ENCODE data around the gene VAMP8. TPM values are rescaled to one million over a fixed set of nuclear protein-coding genes. Genes with fewer than 3 reads are reported as not detected.
A peak's percentile ranks its signal among the peaks of the same experiment; 100 is the strongest.

Gene VAMP8
- total and polyA plus RNA-seq, 2 donors (not counting 3 experiments of a cell fraction or from before 2014, with no cell fraction given): 39.0 to 68.7 TPM

GRCh38 chr2:85606116-85606455, 28.7 kb downstream of the VAMP8 start:
- peak overlapping the region; percentile 43 for H3K4me2 ChIP-seq (ENCODE audit: insufficient read depth, low read length)
- dilution Hi-C loops (cut with MboI; ENCODE audit: extremely low pct_ligation_motif_present, low sequenced_read_pairs) (no loop called here), intact Hi-C loops (cut with micrococcal nuclease) (no loop called here)
- ChIA-PET CTCF (interaction anchor here (0.6 to 2.8 kb wide), 8 partner anchors 11 to 306 kb away, joined by 3 to 17 read pairs (median 3); partner anchors contain the start of genes MAT2A and RNF181), POLR2A (interaction anchor here (0.9 to 1.2 kb wide), 3 partner anchors 10 to 56 kb away, joined by 3 to 5 read pairs (median 4); partner anchors contain the start of gene RNF181)
- no peak for TF ChIP-seq MYC (IDR thresholded peaks at IDR 0.05; ENCODE audit: low read depth, low read length)
- peak; percentile 8 for TF ChIP-seq POLR2A (IDR thresholded peaks at IDR 0.05; ENCODE audit: low read depth, low read length)
- TF ChIP-seq FOS (IDR thresholded peaks at IDR 0.05; ENCODE audit: borderline replicate concordance, insufficient read depth, low read length): no peak
- no peaks in the 10 kb centered on the region for H3K9me1 ChIP-seq (replicated peaks; ENCODE audit: control insufficient read depth, extremely low read depth, insufficient read depth, low read length)
- H3K36me3 ChIP-seq (ENCODE audit: control insufficient read depth in 2 of 2, extremely low read depth in 1 of 2, insufficient read depth in 2 of 2, low read length in 2 of 2): peaks cover 0 to 7% of the 10 kb centered on the region in 2 experiments
- no peak overlapping the region for H3K4me3 ChIP-seq (replicated peaks in 1 of 3; ENCODE audit: insufficient read depth in 1 of 3, low read depth in 1 of 3, low read length in 3 of 3)
- peaks cover 32% of the 10 kb centered on the region for H3K4me1 ChIP-seq (ENCODE audit: control insufficient read depth, extremely low read depth, insufficient read depth, low read length)
- H2AFZ ChIP-seq (ENCODE audit: low read depth, low read length): no peak overlapping the region
- H3K79me2 ChIP-seq (ENCODE audit: control insufficient read depth, insufficient read depth, low read length): peaks cover 5% of the 10 kb centered on the region
- H3K9me3 ChIP-seq (replicated peaks; ENCODE audit: control insufficient read depth, insufficient read depth, low read length): no peaks in the 10 kb centered on the region
- BruUV-seq (replicated peaks): no TSS peak
- peak overlapping the region; percentile 44 for H3K9ac ChIP-seq (replicated peaks; ENCODE audit: extremely low read depth, insufficient read depth, low read length)
- no peaks in the 10 kb centered on the region for H4K20me1 ChIP-seq (replicated peaks; ENCODE audit: control insufficient read depth, extremely low read depth, insufficient read depth, low read length)
- no peaks in the 10 kb centered on the region for H3K27me3 ChIP-seq (ENCODE audit: control insufficient read depth in 2 of 2, insufficient read depth in 2 of 2, low read length in 2 of 2)
- H3K27ac ChIP-seq (ENCODE audit: insufficient read depth, low read depth, low read length): peak overlapping the region; percentile 66
- no peak for FAIRE-seq
- no peak for DNase-seq (ENCODE audit: low read depth, low spot score)

DNA sequence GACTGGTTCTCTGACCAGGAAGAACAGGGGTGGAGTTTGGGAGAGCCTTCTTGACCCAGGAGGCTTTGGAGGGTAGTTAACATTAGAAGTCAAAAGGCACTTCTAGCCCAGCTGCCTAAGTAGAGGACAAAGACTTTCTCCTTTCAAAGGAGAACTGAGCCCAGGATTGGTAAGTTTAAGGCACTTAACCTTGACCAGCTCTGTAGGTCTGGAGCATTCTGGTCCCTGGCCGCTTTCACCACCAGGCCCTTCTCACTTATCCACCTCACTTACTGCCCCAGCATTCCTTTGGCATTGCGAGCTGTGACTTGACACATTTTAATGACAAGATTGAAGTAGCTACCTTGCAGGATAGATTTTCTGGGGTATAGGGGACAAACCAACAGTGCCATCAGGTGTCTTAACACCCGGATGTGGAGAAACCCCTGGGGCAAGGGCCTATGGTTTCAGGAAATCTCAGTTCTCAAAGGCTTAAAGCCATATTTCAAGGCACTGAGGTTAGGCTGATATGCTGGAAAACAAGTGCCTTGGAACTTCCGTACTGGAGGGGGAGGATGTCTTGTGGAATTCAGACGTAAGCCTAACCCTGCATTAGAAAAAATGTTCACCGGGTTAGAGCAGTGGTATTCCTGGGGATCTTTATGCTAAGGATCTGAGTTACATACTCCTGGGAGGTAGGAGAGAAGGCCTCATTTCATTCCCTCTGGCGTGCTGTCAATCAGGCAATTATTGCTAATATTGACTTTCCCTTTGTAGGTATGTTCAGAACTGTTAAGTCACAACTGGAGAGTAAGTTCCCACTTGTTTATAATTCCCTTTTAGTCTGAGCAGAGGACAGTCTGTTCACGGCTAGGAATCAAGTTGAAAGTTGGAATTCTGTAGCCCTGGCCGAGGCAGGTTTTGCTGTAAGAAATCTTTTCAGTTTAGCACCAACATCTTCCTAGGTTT, 30.2 kb downstream of the VAMP8 start:
- CTCF ChIA-PET: interaction anchor here (0.7 kb wide), 1 partner anchor 293 kb away, joined by 4 read pairs; no protein-coding TSS in a partner anchor

More for the DNA sequence above, 30.2 kb downstream of the VAMP8 start:
- dilution Hi-C loops (cut with MboI; ENCODE audit: extremely low pct_ligation_motif_present, low sequenced_read_pairs) (no loop called here), intact Hi-C loops (cut with micrococcal nuclease) (no loop called here)
- no peak overlapping the region for H3K9ac ChIP-seq (replicated peaks; ENCODE audit: extremely low read depth, insufficient read depth, low read length)
- no peak overlapping the region for H2AFZ ChIP-seq (ENCODE audit: low read depth, low read length)
- no peaks in the 10 kb centered on the region for H3K27me3 ChIP-seq (ENCODE audit: control insufficient read depth in 2 of 2, insufficient read depth in 2 of 2, low read length in 2 of 2)
- H3K9me1 ChIP-seq (replicated peaks; ENCODE audit: control insufficient read depth, extremely low read depth, insufficient read depth, low read length): no peaks in the 10 kb centered on the region
- POLR2A ChIA-PET: interaction anchor here (0.6 kb wide), 1 partner anchor 108 kb away, joined by 3 read pairs; no protein-coding TSS in a partner anchor
- peak overlapping the region; percentile 27 for H3K27ac ChIP-seq (ENCODE audit: insufficient read depth, low read depth, low read length)
- H3K4me2 ChIP-seq (ENCODE audit: insufficient read depth, low read length): no peak overlapping the region
- H3K79me2 ChIP-seq (ENCODE audit: control insufficient read depth, insufficient read depth, low read length): peaks cover 10% of the 10 kb centered on the region
- no peaks in the 10 kb centered on the region for H3K9me3 ChIP-seq (replicated peaks; ENCODE audit: control insufficient read depth, insufficient read depth, low read length)
- TF ChIP-seq FOS (IDR thresholded peaks at IDR 0.05; ENCODE audit: borderline replicate concordance, insufficient read depth, low read length) (no peak), POLR2AphosphoS5 (IDR thresholded peaks at IDR 0.05; ENCODE audit: insufficient read depth, low read depth, low read length) (no peak), GATA2 (IDR thresholded peaks at IDR 0.05; ENCODE audit: insufficient read depth, insufficient read length, low read depth, low read length) (no peak), POLR2A (IDR thresholded peaks at IDR 0.05; ENCODE audit: low read depth, low read length) (no peak), EZH2 (IDR thresholded peaks at IDR 0.05; ENCODE audit: borderline replicate concordance, low read depth, low read length, severe bottlenecking) (no peak), JUN (IDR thresholded peaks at IDR 0.05; ENCODE audit: borderline replicate concordance, insufficient read depth, insufficient read length, low read depth) (no peak), MYC (IDR thresholded peaks at IDR 0.05; ENCODE audit: low read depth, low read length) (no peak), MAX (IDR thresholded peaks at IDR 0.05; ENCODE audit: insufficient read depth, insufficient read length) (no peak)
- TF ChIP-seq, protein P1, sequence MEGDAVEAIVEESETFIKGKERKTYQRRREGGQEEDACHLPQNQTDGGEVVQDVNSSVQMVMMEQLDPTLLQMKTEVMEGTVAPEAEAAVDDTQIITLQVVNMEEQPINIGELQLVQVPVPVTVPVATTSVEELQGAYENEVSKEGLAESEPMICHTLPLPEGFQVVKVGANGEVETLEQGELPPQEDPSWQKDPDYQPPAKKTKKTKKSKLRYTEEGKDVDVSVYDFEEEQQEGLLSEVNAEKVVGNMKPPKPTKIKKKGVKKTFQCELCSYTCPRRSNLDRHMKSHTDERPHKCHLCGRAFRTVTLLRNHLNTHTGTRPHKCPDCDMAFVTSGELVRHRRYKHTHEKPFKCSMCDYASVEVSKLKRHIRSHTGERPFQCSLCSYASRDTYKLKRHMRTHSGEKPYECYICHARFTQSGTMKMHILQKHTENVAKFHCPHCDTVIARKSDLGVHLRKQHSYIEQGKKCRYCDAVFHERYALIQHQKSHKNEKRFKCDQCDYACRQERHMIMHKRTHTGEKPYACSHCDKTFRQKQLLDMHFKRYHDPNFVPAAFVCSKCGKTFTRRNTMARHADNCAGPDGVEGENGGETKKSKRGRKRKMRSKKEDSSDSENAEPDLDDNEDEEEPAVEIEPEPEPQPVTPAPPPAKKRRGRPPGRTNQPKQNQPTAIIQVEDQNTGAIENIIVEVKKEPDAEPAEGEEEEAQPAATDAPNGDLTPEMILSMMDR (IDR thresholded peaks at IDR 0.05; ENCODE audit: extremely low read depth in 1 of 2, insufficient read depth in 1 of 2, low read depth in 1 of 2, low read length in 2 of 2): no peak
- no peaks in the 10 kb centered on the region for H4K20me1 ChIP-seq (replicated peaks; ENCODE audit: control insufficient read depth, extremely low read depth, insufficient read depth, low read length)
- no peak overlapping the region for H3K4me3 ChIP-seq (replicated peaks in 1 of 3; ENCODE audit: insufficient read depth in 1 of 3, low read depth in 1 of 3, low read length in 3 of 3)
- no peak for FAIRE-seq
- H3K36me3 ChIP-seq (ENCODE audit: control insufficient read depth in 2 of 2, extremely low read depth in 1 of 2, insufficient read depth in 2 of 2, low read length in 2 of 2): peaks cover 0 to 7% of the 10 kb centered on the region in 2 experiments
- DNase-seq (ENCODE audit: low read depth, low spot score): peak; percentile 39
- no TSS peak for BruUV-seq (replicated peaks)
- peaks cover 31% of the 10 kb centered on the region for H3K4me1 ChIP-seq (ENCODE audit: control insufficient read depth, extremely low read depth, insufficient read depth, low read length)

Data from endothelial cell of umbilical vein (primary cell).